ENCODE measurements around the gene C22orf15. TPM values are rescaled to one million over a fixed set of nuclear protein-coding genes. Genes with fewer than 3 reads are reported as not detected.

C22orf15 gene
- total RNA-seq, 6 experiments from 2014 or later, result not detected

DNA sequence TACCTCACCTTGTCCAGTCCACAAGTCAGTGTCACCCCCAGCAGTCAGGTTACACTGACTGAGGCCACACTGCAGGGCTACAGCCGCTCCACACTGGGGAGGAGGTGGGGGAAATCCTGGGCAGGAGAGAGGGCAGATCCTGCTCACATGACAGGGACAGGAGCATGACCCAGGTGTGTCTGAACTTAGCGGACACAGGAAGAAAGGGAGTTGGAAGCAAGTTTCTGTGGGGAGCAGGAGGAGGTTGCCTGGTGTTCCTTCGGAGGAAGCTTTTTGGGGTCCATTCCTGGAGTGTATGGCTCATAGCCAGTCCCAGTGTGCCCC, 15.7 kb downstream of the C22orf15 start:
- H3K36me3 ChIP-seq, result no peaks in the 10 kb centered on the region
- TF ChIP-seq POLR2A (IDR thresholded peaks at IDR 0.05), result no peak
- TF ChIP-seq, protein P1, sequence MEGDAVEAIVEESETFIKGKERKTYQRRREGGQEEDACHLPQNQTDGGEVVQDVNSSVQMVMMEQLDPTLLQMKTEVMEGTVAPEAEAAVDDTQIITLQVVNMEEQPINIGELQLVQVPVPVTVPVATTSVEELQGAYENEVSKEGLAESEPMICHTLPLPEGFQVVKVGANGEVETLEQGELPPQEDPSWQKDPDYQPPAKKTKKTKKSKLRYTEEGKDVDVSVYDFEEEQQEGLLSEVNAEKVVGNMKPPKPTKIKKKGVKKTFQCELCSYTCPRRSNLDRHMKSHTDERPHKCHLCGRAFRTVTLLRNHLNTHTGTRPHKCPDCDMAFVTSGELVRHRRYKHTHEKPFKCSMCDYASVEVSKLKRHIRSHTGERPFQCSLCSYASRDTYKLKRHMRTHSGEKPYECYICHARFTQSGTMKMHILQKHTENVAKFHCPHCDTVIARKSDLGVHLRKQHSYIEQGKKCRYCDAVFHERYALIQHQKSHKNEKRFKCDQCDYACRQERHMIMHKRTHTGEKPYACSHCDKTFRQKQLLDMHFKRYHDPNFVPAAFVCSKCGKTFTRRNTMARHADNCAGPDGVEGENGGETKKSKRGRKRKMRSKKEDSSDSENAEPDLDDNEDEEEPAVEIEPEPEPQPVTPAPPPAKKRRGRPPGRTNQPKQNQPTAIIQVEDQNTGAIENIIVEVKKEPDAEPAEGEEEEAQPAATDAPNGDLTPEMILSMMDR (IDR thresholded peaks at IDR 0.05), result no peak
- DNase-seq (no peak), ATAC-seq (peak; percentile 3 to 63 (median 52))
- intact Hi-C loops (cut with DNase I), result loop anchor here (5.0 kb wide), 2 partner anchors 64 to 69 kb away; no protein-coding TSS in a partner anchor
- no peak overlapping the region for H3K4me3 ChIP-seq
- H3K4me1 ChIP-seq, result peaks cover 0 to 13% (median 3%) of the 10 kb centered on the region in 4 donors
- H3K27ac ChIP-seq, result no peak overlapping the region
- H3K27me3 ChIP-seq, result no peaks in the 10 kb centered on the region
- H3K9me3 ChIP-seq, result no peaks in the 10 kb centered on the region
- WGBS (ENCODE audit: insufficient coverage, low coverage, low lambda C conversion rate, missing lambda C conversion rate), result 0% methylated on average over 1 of the region's 3 CpGs

DNA sequence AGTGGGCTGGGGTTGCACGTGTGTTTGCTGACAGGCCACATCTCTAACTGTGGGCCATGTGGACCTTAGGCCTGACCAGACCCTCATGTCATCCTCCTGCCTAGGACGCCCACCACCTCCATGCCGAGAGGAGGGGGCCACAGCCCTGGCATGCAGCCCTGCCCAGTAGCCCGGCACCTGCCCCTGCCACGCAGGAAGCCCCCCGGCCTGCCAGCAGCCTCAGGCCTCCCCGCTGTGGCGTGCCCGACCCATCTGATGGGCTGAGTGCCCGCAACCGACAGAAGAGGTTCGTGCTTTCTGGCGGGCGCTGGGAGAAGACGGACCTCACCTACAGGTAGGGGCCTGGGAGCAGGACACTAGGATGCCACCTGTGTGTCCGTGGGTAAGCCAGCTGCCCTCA, 16.3 kb downstream of the C22orf15 start:
- ATAC-seq (no peak), DNase-seq (no peak)
- no peak overlapping the region for H3K27ac ChIP-seq
- no peaks in the 10 kb centered on the region for H3K9me3 ChIP-seq
- no peak for TF ChIP-seq POLR2A (IDR thresholded peaks at IDR 0.05)
- TF ChIP-seq, protein P1 (IDR thresholded peaks at IDR 0.05), result no peak
- H3K36me3 ChIP-seq, result no peaks in the 10 kb centered on the region
- no CpG with 5 or more reads among the region's 16 CpGs for WGBS (ENCODE audit: insufficient coverage, low coverage, low lambda C conversion rate, missing lambda C conversion rate)
- no peak overlapping the region for H3K4me3 ChIP-seq
- H3K4me1 ChIP-seq, result peaks cover 0 to 15% (median 6%) of the 10 kb centered on the region in 4 donors
- no peaks in the 10 kb centered on the region for H3K27me3 ChIP-seq
- intact Hi-C loops (cut with DNase I), result loop anchor here (5.0 kb wide), 2 partner anchors 63 to 68 kb away; no protein-coding TSS in a partner anchor

DNA sequence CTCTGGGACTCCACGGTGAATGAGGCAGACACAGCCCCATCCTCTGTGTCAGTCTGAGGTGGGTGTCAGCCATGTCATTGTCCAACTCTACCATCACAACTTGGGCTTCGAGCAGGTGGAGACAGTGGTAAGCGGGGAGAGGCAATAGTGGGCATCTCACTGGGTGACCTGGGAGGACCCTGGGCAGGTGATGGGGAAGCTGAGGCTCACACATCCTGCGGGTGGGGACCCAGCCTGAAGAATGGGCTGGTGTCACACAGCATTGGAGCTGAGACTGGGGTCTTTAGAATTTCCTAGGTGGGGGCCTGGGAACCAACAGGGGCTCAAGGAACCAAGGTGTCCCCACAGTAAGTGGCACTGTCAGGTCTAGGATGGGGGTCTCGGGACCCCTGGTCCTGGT, 16.9 kb downstream of the C22orf15 start:
- H3K36me3 ChIP-seq, result no peaks in the 10 kb centered on the region
- no peaks in the 10 kb centered on the region for H3K27me3 ChIP-seq
- H3K4me1 ChIP-seq, result peaks cover 0 to 18% (median 5%) of the 10 kb centered on the region in 4 donors
- no peak for DNase-seq
- intact Hi-C loops (cut with DNase I), result loop anchor here (5.0 kb wide), 2 partner anchors 63 to 68 kb away; no protein-coding TSS in a partner anchor
- no peak overlapping the region for H3K27ac ChIP-seq
- TF ChIP-seq POLR2A (IDR thresholded peaks at IDR 0.05), result no peak
- TF ChIP-seq, protein P1 (IDR thresholded peaks at IDR 0.05), result no peak
- H3K9me3 ChIP-seq, result no peaks in the 10 kb centered on the region
- H3K4me3 ChIP-seq, result no peak overlapping the region
- no peak for ATAC-seq
- 80% methylated on average over 1 of the region's 5 CpGs for WGBS (ENCODE audit: insufficient coverage, low coverage, low lambda C conversion rate, missing lambda C conversion rate)

DNA sequence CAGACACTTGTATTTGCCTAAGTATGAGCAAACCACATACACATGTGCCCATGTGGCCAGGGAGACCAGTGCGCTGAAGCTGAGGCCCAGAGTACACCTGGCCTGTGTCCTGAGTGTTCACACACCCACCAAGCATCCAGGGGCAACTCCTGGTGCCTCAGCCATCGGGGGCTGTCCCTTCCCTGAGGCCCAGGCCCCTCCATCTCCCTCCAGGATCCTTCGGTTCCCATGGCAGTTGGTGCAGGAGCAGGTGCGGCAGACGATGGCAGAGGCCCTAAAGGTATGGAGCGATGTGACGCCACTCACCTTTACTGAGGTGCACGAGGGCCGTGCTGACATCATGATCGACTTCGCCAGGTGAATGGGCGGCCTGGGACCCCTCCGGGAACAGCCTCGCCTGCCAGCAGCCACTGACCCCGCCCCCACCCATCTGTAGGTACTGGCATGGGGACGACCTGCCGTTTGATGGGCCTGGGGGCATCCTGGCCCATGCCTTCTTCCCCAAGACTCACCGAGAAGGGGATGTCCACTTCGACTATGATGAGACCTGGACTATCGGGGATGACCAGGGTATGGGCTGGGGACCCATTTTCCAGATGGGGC, 17.5 kb downstream of the C22orf15 start:
- no peak for DNase-seq
- intact Hi-C loops (cut with DNase I), result no loop called here
- H3K4me1 ChIP-seq, result peaks cover 0 to 19% (median 5%) of the 10 kb centered on the region in 4 donors
- no peaks in the 10 kb centered on the region for H3K9me3 ChIP-seq
- no peak overlapping the region for H3K4me3 ChIP-seq
- WGBS (ENCODE audit: insufficient coverage, low coverage, low lambda C conversion rate, missing lambda C conversion rate), result no CpG with 5 or more reads among the region's 20 CpGs
- ATAC-seq, result no peak
- no peak for TF ChIP-seq POLR2A (IDR thresholded peaks at IDR 0.05)
- TF ChIP-seq, protein P1 (IDR thresholded peaks at IDR 0.05), result no peak
- H3K27me3 ChIP-seq, result no peaks in the 10 kb centered on the region
- no peaks in the 10 kb centered on the region for H3K36me3 ChIP-seq
- H3K27ac ChIP-seq, result no peak overlapping the region
